GM12892 (cell line): ENCODE measurements around the gene LIPK.
"Not testable (repeated sequence)": the region's sequence is repeated elsewhere in the genome, so short reads cannot be mapped to it uniquely, and the experiment has no call there.

Source experiments
- DNase-seq: peaks from one replicate; pipeline ENCODE4 v3.0.0; 2011; ENCODE audit not compliant: insufficient read length
- FAIRE-seq: peaks from 2 replicates; lab custom pipeline; 2011; peaks lifted over from hg19 to GRCh38; lab: Jason Lieb, UNC
- POLR2A ChIP-seq: IDR thresholded peaks from 2 replicates; pipeline ENCODE4 v1.6.1; 2011; ENCODE audit warnings: low read depth, low read length, control low read depth
- POLR2AphosphoS5 ChIP-seq: IDR thresholded peaks from 2 replicates; pipeline ENCODE4 v1.6.1; 2011; ENCODE audit warnings: low read depth, low read length, control low read depth
- TAF1 ChIP-seq: IDR thresholded peaks from 2 replicates; pipeline ENCODE4 v1.6.1; 2011; ENCODE audit warnings: low read depth, mild to moderate bottlenecking, control low read depth, low read length, borderline replicate concordance

Gene LIPK

GRCh38 chr10:88730864-88731263 lies 24.8 kb downstream of the LIPK start:
- no peak for FAIRE-seq
- TF ChIP-seq TAF1, result no peak
- no peak for TF ChIP-seq POLR2A
- TF ChIP-seq POLR2AphosphoS5, result no peak
- no peak for DNase-seq

- FAIRE-seq, result peak; percentile 17
- DNase-seq, result no peak
- TF ChIP-seq POLR2AphosphoS5, result no peak
- no peak for TF ChIP-seq POLR2A
- no peak for TF ChIP-seq TAF1
These were observed 25.2 kb downstream of the LIPK start for GRCh38 chr10:88731296-88731695.

GRCh38 chr10:88733215-88733614 lies 27.2 kb downstream of the LIPK start:
- FAIRE-seq (peak; percentile 46), DNase-seq (no peak)
- TF ChIP-seq POLR2AphosphoS5, result no peak
- no peak for TF ChIP-seq POLR2A
- no peak for TF ChIP-seq TAF1

GRCh38 chr10:88735661-88736060 lies 29.6 kb downstream of the LIPK start:
- no peak for TF ChIP-seq POLR2A
- no peak for TF ChIP-seq TAF1
- TF ChIP-seq POLR2AphosphoS5, result no peak
- DNase-seq (no peak), FAIRE-seq (no peak)

- not testable (repeated sequence) for FAIRE-seq, DNase-seq
These were observed 35.9 kb downstream of the LIPK start for GRCh38 chr10:88741921-88742320.

GRCh38 chr10:88742448-88742847 lies 36.4 kb downstream of the LIPK start:
- TF ChIP-seq TAF1 (no peak), POLR2AphosphoS5 (no peak), POLR2A (no peak)
- no peak for FAIRE-seq
- DNase-seq, result no peak

GRCh38 chr10:88744002-88744401 lies 38.0 kb downstream of the LIPK start:
- FAIRE-seq, result no peak

GRCh38 chr10:88745633-88746032 lies 39.6 kb downstream of the LIPK start:
- TF ChIP-seq TAF1, result no peak
- no peak for TF ChIP-seq POLR2A
- TF ChIP-seq POLR2AphosphoS5, result no peak
- FAIRE-seq (no peak), DNase-seq (no peak)

More at GRCh38 chr10:88744002-88744401, 38.0 kb downstream of the LIPK start:
- no peak for TF ChIP-seq POLR2A
- no peak for TF ChIP-seq POLR2AphosphoS5
- TF ChIP-seq TAF1, result no peak
- DNase-seq, result no peak

GRCh38 chr10:88754287-88754686 lies 48.2 kb downstream of the LIPK start:
- no peak for FAIRE-seq

GRCh38 chr10:88755753-88756152 lies 49.7 kb downstream of the LIPK start:
- FAIRE-seq (peak; percentile 76), DNase-seq (no peak)

More at GRCh38 chr10:88754287-88754686, 48.2 kb downstream of the LIPK start:
- TF ChIP-seq TAF1 (no peak), POLR2A (no peak), POLR2AphosphoS5 (no peak)
- no peak for DNase-seq

GRCh38 chr10:88756660-88757059 lies 50.6 kb downstream of the LIPK start:
- no peak for TF ChIP-seq POLR2A
- TF ChIP-seq POLR2AphosphoS5, result no peak
- no peak for TF ChIP-seq TAF1
- FAIRE-seq (no peak), DNase-seq (no peak)

More at GRCh38 chr10:88755753-88756152, 49.7 kb downstream of the LIPK start:
- TF ChIP-seq POLR2A (no peak), POLR2AphosphoS5 (no peak), TAF1 (no peak)

GRCh38 chr10:88759366-88760101 lies 53.5 kb downstream of the LIPK start, which contains the start of gene LIPN:
Gene LIPN, plus strand, starts transcription at chr10:88760020. Its CDS starts 1,386 bp downstream, at chr10:88761406.
- no peak for TF ChIP-seq POLR2AphosphoS5
- TF ChIP-seq TAF1, result no peak
- no peak for TF ChIP-seq POLR2A
- DNase-seq (no peak), FAIRE-seq (peak; percentile 63)
